NT2/D1 (cell line): Measurements from ENCODE around the gene LIMK1.

Experiments
- SUZ12 ChIP-seq: IDR thresholded peaks from 2 replicates; pipeline ENCODE4 v1.6.1; 2011; ENCODE audit not compliant: insufficient read length, insufficient read depth; ENCODE audit errors: extremely low read depth
- YY1 ChIP-seq: IDR thresholded peaks from 2 replicates; pipeline ENCODE4 v1.6.1; 2011; ENCODE audit not compliant: insufficient read length, insufficient read depth
- ZNF274 ChIP-seq: IDR thresholded peaks from 2 replicates; pipeline ENCODE4 v1.6.1; 2011; ENCODE audit warnings: mild to moderate bottlenecking, low read depth, low read length

GRCh38 chr7:74115326-74115725 lies 31.7 kb downstream of the LIMK1 start:
- no peak for TF ChIP-seq SUZ12
- no peak for TF ChIP-seq YY1
- TF ChIP-seq ZNF274: no peak
